ENCODE results near the gene ZNF280A.

The ZNF280A gene

DNA sequence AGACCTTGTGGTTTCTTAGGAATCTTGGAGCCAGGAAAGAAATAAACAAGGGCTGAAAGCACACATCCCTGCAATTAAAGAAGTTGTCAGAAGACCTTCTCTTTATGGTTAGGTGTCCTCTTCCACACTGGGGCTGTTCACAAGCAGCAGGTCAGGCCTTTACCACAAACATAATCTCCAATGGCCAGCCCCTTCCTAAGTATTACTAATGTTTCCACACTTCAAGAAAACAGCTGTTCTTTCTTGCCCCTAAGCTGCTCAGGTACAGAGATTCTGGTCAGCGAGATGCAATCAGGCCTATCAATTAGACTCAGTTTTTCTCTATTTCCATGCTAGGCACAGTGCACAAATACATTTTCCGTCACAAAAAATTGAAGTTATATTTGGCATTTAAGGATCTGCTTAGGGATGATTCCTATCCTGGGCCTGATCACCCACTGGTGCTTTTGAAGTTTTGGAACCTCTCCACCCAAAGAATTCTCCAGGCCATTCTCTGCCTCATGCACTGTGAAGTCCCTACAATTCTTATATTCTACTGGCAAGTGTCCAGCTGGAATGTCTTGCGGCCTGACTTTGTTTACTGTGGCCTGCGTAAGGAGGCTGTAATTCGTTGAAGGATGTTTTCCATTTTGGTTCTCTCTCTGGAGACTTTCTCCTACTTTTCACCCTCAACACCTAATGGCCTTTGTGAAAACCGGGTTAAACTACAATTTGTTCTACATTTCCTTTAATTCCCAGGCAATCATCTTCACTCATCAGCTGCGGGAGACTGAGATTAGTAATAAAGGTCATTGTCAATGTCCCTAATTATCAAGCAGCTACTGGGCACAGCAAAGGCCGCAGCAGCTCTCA is 33.9 kb upstream of the ZNF280A start:
- Histone ChIP-seq H3K27ac (ENCODE audit: low read depth, low read length, severe bottlenecking) (no peak overlapping the region), H3K36me3 (ENCODE audit: control insufficient read depth, insufficient read depth, low read length) (no peaks in the 10 kb centered on the region), H3K4me3 (ENCODE audit: extremely low read depth, insufficient read depth, low read length, poor library complexity, severe bottlenecking) (no peak overlapping the region), H3K4me1 (ENCODE audit: control insufficient read depth, insufficient read depth, low read length, poor library complexity, severe bottlenecking) (no peaks in the 10 kb centered on the region), H3K9me3 (ENCODE audit: control insufficient read depth, low read length) (no peaks in the 10 kb centered on the region)
- WGBS, 2 experiments (ENCODE audit: insufficient coverage in 2 of 2) = 71 to 83% methylated on average over 2 to 4 of the region's 8 CpGs

DNA sequence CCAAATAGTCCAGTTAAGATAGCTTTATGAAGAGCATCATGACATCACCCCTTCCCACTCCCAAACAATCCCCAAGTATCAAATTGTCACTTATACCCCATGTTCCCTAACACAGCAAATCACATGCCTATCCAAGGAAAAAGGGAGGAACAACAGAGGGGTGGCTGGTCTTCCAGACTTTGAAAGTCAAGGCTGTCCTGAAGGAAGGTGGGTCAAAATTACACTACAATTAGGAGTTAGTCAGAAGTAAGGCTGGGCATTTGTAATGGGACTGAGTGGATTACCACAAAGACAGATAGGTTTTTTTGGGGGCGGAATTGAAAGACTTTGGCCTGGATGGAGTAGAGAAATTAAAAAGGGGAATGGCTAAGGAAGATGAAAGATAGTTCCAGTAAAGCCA is 33.1 kb upstream of the ZNF280A start:
- no peak overlapping the region for H3K27ac ChIP-seq (ENCODE audit: low read depth, low read length, severe bottlenecking)
- WGBS, 2 experiments (ENCODE audit: insufficient coverage in 2 of 2) = 75% methylated on average over 1 of the region's 1 CpG; no CpG with 5 or more reads in 1 of the 2 experiments
- no peaks in the 10 kb centered on the region for H3K36me3 ChIP-seq (ENCODE audit: control insufficient read depth, insufficient read depth, low read length)
- H3K4me3 ChIP-seq (ENCODE audit: extremely low read depth, insufficient read depth, low read length, poor library complexity, severe bottlenecking) = no peak overlapping the region
- H3K9me3 ChIP-seq (ENCODE audit: control insufficient read depth, low read length) = no peaks in the 10 kb centered on the region
- no peaks in the 10 kb centered on the region for H3K4me1 ChIP-seq (ENCODE audit: control insufficient read depth, insufficient read depth, low read length, poor library complexity, severe bottlenecking)

DNA sequence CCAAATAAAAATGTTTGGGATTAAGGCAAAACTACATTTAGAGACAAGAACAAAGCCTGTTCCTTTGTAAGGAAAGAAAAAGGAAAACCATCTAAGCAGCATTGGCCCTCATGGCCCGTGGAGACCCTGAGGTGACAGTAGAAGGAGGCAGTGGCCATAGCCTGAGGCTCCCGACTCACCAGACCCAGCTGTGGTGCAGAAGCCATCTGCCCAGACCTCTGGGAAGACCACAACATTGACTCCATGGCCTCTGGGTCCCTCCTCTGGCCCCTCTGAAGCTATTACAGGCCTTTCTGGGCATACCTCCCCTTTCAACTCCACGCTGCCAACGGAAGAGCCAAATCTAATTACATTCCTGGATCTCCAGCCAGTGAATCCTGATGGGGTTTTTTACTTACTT is 32.6 kb upstream of the ZNF280A start:
- H3K27ac ChIP-seq (ENCODE audit: low read depth, low read length, severe bottlenecking) = no peak overlapping the region
- H3K36me3 ChIP-seq (ENCODE audit: control insufficient read depth, insufficient read depth, low read length) = no peaks in the 10 kb centered on the region
- H3K9me3 ChIP-seq (ENCODE audit: control insufficient read depth, low read length) = no peaks in the 10 kb centered on the region
- 10 to 21% methylated on average over 2 of the region's 4 CpGs for WGBS, 2 experiments (ENCODE audit: insufficient coverage in 2 of 2)
- H3K4me3 ChIP-seq (ENCODE audit: extremely low read depth, insufficient read depth, low read length, poor library complexity, severe bottlenecking) = no peak overlapping the region
- H3K4me1 ChIP-seq (ENCODE audit: control insufficient read depth, insufficient read depth, low read length, poor library complexity, severe bottlenecking) = no peaks in the 10 kb centered on the region

DNA sequence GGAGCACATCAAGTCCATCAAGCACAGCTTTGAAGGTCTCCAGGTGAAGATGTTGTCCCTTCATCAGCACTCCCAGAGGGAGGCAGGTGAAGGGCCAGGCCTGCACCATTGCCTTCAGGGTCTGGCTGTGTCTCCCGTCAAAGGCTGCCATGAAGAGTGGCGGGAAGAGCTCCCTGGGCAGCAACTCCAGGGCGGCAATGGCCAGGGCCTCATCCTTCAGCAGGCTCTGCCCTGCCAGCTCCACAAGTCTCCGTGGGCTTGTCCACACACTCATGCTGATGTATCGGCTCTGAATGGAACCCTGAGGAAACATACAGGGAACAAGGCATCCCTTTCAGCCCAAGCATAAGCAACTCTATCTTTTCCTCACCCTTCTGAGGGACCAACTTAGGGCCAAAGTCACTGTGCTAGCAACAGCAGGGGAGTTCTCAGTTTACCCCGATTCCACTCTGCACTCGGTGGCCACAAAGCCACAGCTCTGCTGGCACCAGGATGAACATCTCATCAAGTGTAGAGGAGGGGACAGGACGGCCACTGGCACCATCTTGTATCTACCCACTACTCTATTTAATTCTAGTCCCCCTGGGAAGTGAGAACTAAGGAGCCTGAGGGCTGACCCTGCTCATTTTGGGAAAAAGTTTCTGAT is 30.8 kb upstream of the ZNF280A start:
- Histone ChIP-seq H3K9me3 (ENCODE audit: control insufficient read depth, low read length) (no peaks in the 10 kb centered on the region), H3K36me3 (ENCODE audit: control insufficient read depth, insufficient read depth, low read length) (no peaks in the 10 kb centered on the region), H3K27ac (ENCODE audit: low read depth, low read length, severe bottlenecking) (no peak overlapping the region), H3K4me1 (ENCODE audit: control insufficient read depth, insufficient read depth, low read length, poor library complexity, severe bottlenecking) (no peaks in the 10 kb centered on the region), H3K4me3 (ENCODE audit: extremely low read depth, insufficient read depth, low read length, poor library complexity, severe bottlenecking) (no peak overlapping the region)
- WGBS, 2 experiments (ENCODE audit: insufficient coverage in 2 of 2) = 88 to 92% methylated on average over 5 to 7 of the region's 8 CpGs

DNA sequence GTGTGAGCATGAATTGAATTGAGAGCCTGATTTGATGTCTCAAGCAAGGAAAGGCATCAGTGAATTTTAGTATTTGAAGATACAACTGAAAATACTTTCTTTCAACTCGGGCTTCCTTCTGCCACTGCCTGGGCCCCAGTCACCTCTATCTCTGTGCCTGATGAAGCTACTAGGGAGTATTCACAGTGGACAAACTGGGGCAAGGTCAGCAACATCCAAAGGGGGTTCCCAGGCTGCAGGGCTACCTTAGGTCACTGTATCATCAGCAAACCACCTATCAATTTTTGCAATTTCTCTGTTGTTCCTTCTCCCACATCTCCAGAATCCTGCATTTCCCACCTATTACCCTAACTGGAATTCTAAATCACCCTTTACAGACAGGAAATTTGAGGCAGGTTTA is 28.8 kb upstream of the ZNF280A start:
- H3K36me3 ChIP-seq (ENCODE audit: control insufficient read depth, insufficient read depth, low read length) = no peaks in the 10 kb centered on the region
- 67% methylated on average over 1 of the region's 1 CpG; no CpG with 5 or more reads in 1 of the 2 experiments for WGBS, 2 experiments (ENCODE audit: insufficient coverage in 2 of 2)
- no peak overlapping the region for H3K4me3 ChIP-seq (ENCODE audit: extremely low read depth, insufficient read depth, low read length, poor library complexity, severe bottlenecking)
- no peak overlapping the region for H3K27ac ChIP-seq (ENCODE audit: low read depth, low read length, severe bottlenecking)
- no peaks in the 10 kb centered on the region for H3K9me3 ChIP-seq (ENCODE audit: control insufficient read depth, low read length)
- no peaks in the 10 kb centered on the region for H3K4me1 ChIP-seq (ENCODE audit: control insufficient read depth, insufficient read depth, low read length, poor library complexity, severe bottlenecking)

DNA sequence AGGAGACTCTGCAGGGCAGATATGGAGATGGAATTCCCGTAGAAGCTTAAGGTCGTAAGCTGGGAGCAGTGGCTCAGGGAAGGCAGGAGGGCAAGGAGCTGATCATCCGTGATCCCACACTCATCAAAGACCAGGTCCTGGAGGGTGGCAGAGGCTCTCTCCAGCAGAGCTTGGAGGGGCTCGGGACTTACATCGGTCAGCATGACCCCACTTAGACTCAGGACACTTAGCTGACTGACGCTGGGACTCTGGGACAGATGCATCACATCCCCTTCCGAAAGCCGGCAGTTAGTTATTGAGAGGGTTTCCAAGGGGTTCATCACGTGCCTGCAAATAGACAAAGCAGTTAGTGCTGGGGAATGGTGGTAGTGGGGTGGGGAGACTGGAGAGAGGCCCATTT is 28.2 kb upstream of the ZNF280A start:
- no peaks in the 10 kb centered on the region for H3K4me1 ChIP-seq (ENCODE audit: control insufficient read depth, insufficient read depth, low read length, poor library complexity, severe bottlenecking)
- H3K9me3 ChIP-seq (ENCODE audit: control insufficient read depth, low read length) = no peaks in the 10 kb centered on the region
- H3K27ac ChIP-seq (ENCODE audit: low read depth, low read length, severe bottlenecking) = no peak overlapping the region
- no peak overlapping the region for H3K4me3 ChIP-seq (ENCODE audit: extremely low read depth, insufficient read depth, low read length, poor library complexity, severe bottlenecking)
- H3K36me3 ChIP-seq (ENCODE audit: control insufficient read depth, insufficient read depth, low read length) = no peaks in the 10 kb centered on the region
- WGBS, 2 experiments (ENCODE audit: insufficient coverage in 2 of 2) = 67 to 75% methylated on average over 8 to 9 of the region's 9 CpGs

DNA sequence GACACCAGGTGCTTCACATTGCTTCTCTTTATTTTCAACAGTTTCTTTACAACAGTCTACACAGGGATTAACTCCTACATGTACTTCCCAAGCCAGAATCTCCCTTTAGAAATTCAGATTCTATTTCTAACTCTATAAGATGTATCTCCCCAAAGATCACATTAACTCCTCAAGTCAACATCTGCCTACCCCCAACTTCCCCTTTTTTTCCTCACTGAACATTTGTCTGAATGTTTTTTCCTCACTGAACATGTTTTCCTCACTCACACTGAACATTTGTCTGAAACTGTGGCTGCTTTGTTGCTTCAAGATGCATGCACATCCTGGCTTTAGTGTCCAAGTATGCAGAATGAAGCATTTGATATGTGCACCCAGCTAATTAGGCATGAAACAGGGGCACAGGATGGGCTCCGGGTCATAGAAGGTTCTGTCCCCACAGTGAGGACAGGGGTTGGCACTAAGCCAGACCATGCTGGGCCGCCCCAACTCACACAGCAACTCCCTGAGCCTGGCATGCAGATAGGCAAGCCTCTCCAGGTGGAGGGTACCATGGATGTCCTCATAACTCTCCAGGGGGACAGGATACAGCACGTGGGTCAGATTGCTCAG is 27.7 kb upstream of the ZNF280A start:
- no peaks in the 10 kb centered on the region for H3K36me3 ChIP-seq (ENCODE audit: control insufficient read depth, insufficient read depth, low read length)
- no peaks in the 10 kb centered on the region for H3K4me1 ChIP-seq (ENCODE audit: control insufficient read depth, insufficient read depth, low read length, poor library complexity, severe bottlenecking)
- no peak overlapping the region for H3K4me3 ChIP-seq (ENCODE audit: extremely low read depth, insufficient read depth, low read length, poor library complexity, severe bottlenecking)
- no peaks in the 10 kb centered on the region for H3K9me3 ChIP-seq (ENCODE audit: control insufficient read depth, low read length)
- 64 to 71% methylated on average over 2 to 3 of the region's 3 CpGs for WGBS, 2 experiments (ENCODE audit: insufficient coverage in 2 of 2)
- H3K27ac ChIP-seq (ENCODE audit: low read depth, low read length, severe bottlenecking) = no peak overlapping the region

DNA sequence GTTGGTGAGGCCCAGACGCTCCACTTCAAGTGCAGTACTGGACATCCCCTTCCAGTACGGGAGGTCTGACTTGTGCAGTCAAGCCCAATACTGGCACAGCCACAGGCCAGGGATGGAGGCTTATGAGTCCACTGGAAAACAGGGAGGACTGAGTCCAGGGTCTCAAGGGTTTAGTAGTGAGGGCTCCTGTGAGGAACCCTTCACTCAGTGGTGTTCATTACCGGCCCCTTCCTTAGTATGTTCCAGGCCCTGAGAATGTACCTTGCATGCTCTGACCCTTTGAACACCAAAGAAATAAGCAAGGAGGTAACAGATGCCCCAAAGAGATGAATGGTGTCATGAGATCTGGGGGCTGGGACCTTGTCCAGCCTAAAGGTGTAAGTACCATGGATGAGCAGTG is 27.2 kb upstream of the ZNF280A start:
- Histone ChIP-seq H3K27ac (ENCODE audit: low read depth, low read length, severe bottlenecking) (no peak overlapping the region), H3K4me3 (ENCODE audit: extremely low read depth, insufficient read depth, low read length, poor library complexity, severe bottlenecking) (no peak overlapping the region), H3K4me1 (ENCODE audit: control insufficient read depth, insufficient read depth, low read length, poor library complexity, severe bottlenecking) (no peaks in the 10 kb centered on the region), H3K9me3 (ENCODE audit: control insufficient read depth, low read length) (no peaks in the 10 kb centered on the region), H3K36me3 (ENCODE audit: control insufficient read depth, insufficient read depth, low read length) (no peaks in the 10 kb centered on the region)
- WGBS, 2 experiments (ENCODE audit: insufficient coverage in 2 of 2) = 83 to 95% methylated on average over 2 of the region's 3 CpGs

DNA sequence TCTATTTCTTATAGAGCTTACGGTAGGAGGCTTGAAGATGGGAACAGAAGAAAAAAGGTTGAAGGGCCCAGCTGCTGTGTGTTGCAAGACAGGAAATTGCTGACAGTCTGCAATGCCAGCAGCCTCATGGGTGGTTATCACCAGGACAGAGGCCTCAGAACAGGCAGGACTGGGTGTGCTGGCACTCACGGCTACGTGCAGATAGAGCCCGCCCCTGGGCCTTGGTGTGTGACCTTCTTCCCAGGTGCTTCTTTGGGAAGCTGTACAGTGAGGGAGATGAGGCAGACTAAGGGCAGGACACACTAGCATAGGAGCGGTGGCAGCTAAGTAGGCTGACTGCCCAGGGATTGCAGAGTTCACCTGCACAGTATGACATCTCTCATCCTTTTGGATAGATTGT is 26.4 kb upstream of the ZNF280A start:
- Histone ChIP-seq H3K9me3 (ENCODE audit: control insufficient read depth, low read length) (no peaks in the 10 kb centered on the region), H3K36me3 (ENCODE audit: control insufficient read depth, insufficient read depth, low read length) (no peaks in the 10 kb centered on the region), H3K27ac (ENCODE audit: low read depth, low read length, severe bottlenecking) (no peak overlapping the region), H3K4me1 (ENCODE audit: control insufficient read depth, insufficient read depth, low read length, poor library complexity, severe bottlenecking) (no peaks in the 10 kb centered on the region), H3K4me3 (ENCODE audit: extremely low read depth, insufficient read depth, low read length, poor library complexity, severe bottlenecking) (no peak overlapping the region)
- 81 to 93% methylated on average over 5 of the region's 5 CpGs for WGBS, 2 experiments (ENCODE audit: insufficient coverage in 2 of 2)

DNA sequence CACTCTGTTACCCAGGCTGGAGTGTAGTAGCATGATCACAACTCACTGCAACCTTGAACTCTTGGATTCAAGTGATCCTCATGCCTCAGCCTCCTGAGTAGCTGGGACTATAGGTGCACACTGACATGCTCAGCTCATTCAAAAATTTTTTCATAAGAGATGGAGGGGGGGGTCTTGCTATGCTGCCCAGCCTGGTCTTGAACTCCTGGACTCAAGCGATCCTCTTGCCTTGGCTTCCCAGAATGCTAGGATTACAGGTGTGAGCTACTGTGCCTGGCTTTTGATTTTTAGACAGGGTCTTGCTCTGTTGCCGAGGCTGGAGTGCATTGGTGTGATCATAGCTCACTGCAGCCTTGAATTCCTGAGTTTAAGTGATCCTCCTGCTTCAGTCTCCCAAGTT is 25.0 kb upstream of the ZNF280A start:
- H3K4me1 ChIP-seq (ENCODE audit: control insufficient read depth, insufficient read depth, low read length, poor library complexity, severe bottlenecking) = no peaks in the 10 kb centered on the region
- H3K36me3 ChIP-seq (ENCODE audit: control insufficient read depth, insufficient read depth, low read length) = no peaks in the 10 kb centered on the region

More for the DNA sequence above, 25.0 kb upstream of the ZNF280A start:
- H3K4me3 ChIP-seq (ENCODE audit: extremely low read depth, insufficient read depth, low read length, poor library complexity, severe bottlenecking) = no peak overlapping the region
- 91 to 94% methylated on average over 2 of the region's 2 CpGs for WGBS, 2 experiments (ENCODE audit: insufficient coverage in 2 of 2)
- no peak overlapping the region for H3K27ac ChIP-seq (ENCODE audit: low read depth, low read length, severe bottlenecking)
- no peaks in the 10 kb centered on the region for H3K9me3 ChIP-seq (ENCODE audit: control insufficient read depth, low read length)

Data from mesodermal cell (in vitro differentiated cells).